GM18526 (cell line): Measurements from ENCODE around the gene TNNT1.

Source experiments
- POLR2A ChIP-seq: IDR thresholded peaks from 3 replicates; pipeline ENCODE4 v1.6.1; 2011; ENCODE audit not compliant: insufficient read length; ENCODE audit errors: extremely low read depth

Gene TNNT1

DNA sequence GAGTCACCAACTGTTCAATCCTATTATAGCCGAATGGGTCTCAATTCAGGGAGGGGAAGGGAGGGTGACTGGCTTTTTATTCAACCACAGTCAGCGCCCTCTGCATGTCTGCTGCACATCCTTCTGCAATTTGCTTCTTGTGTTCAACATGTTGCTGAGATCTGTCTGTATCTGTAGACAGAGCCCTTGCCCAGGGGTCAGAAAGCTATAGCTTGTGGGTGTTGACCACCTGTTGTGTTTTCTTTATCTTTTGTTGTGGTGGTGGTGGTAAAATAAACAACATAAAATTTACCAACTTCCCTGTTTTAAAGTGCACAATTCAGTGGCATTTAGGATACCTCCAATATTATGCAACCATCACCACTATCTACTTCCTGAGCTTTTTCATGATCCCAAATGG, 43.8 kb downstream of the TNNT1 start:
- TF ChIP-seq POLR2A = no peak

DNA sequence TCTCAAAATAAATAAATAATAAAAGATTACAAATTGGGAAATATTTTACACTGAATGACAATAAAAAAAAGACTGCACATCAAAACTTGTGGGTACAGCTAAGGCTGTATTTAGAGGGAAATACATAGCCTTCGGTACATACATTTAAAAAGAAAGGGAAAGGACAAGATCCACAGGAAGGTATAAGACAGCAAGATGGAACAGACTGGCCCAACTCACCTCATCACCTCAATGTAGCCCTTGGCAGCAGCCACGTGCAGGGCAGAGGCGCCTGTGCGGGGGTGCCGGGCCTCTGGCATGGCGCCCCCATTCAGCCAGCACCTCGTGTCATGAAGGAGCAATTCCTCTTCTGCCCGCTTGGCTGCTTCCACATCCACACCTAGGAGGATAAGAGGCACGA, 45.8 kb downstream of the TNNT1 start:
- TF ChIP-seq POLR2A = no peak

DNA sequence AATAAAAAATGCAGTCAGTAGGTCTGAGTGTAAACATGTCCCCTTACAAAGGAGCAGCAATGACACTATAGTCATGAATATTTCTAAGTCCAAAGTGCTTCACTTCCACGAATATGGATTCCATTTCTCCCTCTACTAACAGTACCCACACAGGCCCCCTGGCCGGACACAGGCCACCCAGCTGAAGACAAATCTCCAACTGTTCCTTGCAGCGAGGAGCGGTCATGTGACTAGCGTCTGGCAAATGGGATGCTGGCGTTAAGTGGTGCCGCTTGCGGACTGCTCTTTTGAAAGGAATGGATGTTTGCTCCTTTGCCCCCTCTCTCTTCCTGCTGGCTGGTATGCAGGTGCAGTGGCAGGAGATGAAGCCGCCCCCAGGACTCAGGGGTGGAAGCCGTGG, 47.7 kb downstream of the TNNT1 start:
- TF ChIP-seq POLR2A = no peak

DNA sequence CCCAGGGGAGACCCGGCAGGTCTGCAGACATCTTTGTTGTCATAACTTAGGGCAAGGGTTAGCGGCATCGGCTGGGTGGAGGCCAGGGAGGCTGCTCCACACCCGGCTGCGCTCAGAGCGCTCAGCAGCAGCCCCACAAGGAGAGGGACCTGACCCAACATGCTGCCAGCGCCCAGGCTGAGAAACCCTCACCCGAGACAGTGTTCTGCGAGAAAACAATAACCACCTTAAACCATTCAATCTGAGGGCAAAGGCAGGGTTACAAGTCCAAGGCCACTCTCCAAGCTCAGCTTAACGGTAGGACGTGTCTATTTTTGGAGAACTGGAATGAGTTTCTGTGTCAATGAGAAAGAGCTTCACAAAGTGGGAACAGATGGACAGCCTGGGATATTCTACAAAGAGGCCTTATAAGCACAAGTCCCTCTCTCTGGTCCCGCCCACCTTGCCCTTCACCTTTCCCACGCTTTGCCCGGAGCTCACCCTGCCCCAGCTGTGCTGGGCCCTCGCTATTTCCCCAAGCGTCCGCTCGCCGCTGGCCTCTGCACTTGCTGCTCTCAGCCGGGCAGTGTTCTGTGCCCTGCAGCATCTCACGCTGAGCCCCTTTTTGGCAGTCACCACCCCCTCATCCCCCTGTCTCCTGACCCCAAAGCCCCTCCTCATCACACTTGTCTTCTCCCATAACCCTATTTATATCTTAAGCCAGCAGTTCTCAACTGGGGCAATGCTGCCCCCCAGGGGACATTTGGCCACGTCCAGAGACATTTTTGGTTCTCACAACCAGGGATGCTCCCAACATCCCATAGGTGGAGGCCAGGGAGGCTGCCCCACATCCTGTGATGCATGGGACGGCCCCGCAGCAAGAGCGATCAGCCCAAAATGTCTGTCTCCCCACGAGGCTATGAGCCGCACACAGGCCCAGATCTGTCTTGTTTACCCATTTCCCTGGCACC, 49.2 kb downstream of the TNNT1 start:
- TF ChIP-seq POLR2A = no peak

DNA sequence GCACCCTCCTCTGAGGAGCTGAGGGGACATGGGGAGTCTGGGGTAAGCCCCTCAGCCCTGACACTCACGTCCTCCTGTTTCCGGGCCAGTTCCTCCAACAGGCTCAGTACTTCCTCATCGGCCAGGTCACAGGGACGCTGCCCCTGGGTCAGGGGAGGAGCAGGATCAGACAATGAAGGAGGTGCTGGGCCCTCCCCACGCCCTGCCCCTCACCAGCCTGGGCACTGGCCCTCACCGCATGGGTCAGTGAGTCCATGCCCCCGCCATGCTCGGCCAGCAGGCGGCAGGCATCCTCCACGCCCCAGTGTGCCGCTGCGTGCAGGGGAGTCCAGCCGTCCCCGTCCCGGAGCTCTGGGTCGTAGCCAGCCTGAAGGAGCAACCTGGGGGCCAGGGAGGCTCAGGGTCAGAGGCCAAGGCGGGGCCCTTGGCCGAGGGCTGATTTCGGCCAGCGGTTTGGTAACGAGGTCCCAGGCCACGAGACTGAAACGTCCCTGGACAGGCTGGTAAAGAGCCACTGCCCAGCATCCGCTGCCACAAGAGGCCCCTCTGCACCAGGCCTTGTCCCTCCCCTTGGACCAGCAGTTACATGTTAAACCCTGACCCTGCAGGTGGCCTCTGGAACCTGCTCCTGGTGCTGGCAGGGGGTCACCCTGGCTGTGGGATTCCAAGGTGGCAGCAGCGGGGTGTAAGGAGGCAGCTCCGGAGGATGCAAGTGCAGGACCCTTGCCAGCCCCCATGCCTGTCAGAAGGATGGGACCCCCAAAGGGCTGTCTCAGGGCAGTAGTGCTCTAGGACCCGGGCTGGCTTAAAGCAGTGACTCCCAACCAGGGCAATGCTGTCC, 50.1 kb downstream of the TNNT1 start:
- no peak for TF ChIP-seq POLR2A

DNA sequence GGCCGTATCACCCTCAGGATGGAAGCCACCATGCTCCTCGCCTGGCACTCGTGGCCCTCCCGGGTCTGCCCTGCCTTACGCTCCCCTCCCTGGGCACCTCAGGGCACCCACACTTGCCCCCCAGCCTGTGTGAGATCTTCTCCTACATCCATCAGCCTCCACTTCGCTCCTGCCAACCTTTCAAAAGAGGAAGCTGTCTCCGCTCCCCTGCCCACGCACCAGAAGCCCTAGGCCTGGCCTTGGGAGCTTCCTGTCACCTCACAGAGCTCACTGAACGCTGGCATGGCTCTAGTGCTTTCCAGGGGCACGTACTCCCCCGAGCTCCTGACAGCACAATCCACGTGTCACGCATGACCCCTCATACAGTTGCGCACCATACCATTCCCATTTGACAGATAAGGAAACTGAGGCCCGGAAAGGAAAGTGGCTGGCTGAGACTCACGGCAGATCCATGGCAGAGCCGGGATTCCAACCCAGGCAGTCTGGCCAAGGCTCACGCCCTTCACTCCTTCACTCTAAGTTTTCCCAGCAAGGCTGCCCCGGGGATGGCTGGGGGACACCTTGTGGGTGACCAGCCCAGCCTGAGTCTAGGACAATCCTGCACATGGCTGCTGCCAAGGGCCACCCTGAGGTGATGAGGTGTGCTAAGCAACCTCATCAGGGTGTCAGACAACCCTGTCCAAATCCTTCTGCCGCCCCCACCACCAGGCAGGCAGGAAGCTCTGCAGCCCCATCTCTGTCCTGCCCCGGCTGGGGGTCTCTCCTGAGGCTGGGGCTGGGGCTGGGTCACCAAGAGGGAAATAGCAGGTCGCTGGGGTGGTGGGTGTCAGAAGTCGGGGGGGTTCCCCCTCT, 50.9 kb downstream of the TNNT1 start:
- TF ChIP-seq POLR2A = no peak

GRCh38 chr19:55096061-55096701, 52.8 kb downstream of the TNNT1 start:
- no peak for TF ChIP-seq POLR2A

GRCh38 chr19:55095260-55096060, 53.5 kb downstream of the TNNT1 start:
- no peak for TF ChIP-seq POLR2A

DNA sequence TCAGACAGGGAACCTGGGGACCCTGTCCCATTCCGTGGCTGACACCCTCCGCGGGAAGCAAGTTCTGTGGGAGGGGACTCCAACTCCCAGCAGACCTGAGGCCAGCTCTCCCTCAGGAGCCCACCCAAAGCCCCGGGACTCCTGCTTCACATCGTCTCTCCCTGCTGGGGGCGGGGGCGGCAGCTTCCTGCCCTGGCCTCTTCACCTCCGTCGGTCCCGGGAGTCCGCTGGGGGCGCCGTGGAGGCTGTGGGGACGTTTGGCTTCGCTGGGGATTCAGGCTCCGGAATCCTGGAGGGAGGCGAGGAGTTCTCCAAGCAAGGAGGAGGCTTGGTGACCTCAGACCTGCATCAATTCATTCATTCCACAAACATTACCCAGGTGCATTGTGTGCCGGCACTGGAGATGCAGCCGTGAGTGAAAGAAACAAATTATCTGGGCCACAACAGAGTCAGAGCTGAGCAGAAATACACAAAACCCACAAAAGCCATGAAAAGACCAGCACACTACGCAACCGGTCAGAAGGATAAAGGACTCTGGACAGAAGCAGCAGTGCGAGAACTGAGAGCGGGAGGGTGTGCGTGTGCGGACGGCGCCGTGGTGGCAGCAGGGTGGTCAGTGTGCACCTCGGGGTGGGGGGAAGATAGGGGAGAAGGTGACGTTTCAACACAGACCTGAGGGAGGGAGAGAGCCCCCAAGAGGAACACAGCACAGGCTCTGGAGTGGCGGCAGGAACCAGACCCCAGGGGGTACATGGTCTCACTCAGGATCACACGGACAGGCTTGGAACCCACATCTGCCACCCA, 54.3 kb downstream of the TNNT1 start:
- TF ChIP-seq POLR2A = no peak

- no peak for TF ChIP-seq POLR2A
Observed at GRCh38 chr19:55092423-55093318, 56.3 kb downstream of the TNNT1 start.

DNA sequence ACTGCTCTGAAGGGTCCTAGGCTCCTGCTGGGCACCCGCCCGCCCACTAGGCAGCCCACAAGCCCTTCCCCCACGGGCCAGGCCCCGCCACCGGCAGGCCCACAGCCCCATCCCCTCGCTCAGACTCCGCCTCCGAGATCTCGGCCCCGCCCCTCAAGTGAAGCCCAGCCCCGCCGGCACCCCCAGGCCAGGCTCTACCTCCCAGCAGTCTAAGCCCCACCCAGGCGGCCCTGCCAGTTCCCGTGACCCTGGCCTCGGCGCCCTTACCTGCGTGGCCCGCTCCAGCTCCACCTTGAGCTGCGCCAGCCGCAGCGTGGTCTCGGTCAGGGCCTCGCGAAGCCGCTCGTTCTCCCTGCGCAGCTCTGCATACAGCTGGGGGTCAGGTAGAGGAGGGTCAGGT, 57.1 kb downstream of the TNNT1 start:
- TF ChIP-seq POLR2A = no peak

DNA sequence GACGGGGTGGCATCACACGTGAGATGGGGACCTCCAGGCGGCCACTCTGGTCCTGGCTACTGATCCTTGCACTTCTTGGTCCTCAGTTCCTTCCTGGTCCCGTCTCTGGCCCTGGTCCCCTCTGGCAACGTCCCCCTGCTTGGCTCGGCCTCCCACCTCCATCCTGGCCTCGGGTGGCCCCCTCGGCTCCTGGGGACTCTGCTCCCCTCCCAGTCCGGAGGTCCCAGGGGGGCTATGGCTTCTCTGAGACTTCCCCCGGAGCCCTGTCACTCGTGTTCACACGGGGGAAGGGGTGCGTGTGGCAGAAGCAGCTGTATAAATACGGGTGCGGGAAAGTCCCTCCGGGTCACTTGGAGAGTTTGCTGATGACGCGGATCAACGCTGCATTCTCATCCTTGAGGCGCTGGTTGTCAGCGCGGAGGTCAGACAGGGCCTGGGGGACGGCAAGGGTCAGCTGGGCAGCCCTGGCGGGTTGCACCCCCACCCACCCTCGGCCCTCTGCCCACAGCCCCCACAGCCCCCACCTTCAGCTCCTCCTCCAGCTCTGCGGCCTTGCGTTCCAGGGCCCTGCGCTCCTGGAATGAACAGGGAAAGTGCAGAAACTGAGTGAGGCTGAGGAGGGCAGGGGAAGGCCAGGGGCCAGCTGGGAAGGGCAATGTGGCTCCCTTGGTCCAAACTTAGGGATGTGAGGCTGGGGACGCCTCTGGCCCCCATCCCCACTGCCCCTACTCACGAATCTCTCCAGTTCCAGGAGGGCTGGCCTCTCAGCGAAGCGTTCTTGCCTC, 57.7 kb downstream of the TNNT1 start:
- TF ChIP-seq POLR2A = no peak

GRCh38 chr19:55090564-55090963, 58.4 kb downstream of the TNNT1 start:
- no peak for TF ChIP-seq POLR2A
